ENCODE measurements around the gene GHDC.
"Not testable (repeated sequence)": the region's sequence is repeated elsewhere in the genome, so short reads cannot be mapped to it uniquely, and the experiment has no call there.

The GHDC gene

DNA sequence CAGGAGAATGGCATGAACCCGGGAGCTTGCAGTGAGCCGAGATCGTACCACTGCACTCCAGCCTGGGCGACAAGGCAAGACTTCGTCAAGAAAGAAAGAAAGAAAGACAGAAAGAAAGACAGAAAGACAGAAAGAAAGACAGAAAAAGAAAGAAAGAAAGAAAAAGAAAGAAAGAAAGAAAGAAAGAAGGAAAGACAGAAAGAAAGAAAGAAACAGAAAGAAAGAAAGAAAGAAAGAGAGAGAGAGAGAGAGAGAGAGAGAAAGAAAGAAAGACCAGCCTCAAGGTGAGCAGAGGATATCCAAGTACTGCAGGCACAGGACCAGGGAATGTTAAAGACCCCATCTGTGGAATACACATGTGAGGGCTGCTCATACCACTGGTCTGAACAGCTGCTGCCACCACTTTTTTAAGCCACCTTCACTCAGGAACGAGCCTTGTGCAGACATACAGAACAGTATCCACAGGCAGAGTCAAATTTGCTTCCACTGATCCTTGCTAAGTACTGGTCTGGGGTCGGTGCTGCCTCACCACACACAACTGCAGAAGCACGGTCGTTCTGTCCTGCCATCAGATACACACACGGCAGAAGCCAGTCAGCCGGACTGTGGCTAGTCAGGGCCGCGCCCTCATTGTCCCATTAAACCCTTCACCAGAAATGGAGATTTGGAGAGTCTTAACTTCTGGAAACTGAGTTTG lies 47.2 kb downstream of the GHDC start:
- no peaks in the 10 kb centered on the region for H3K27me3 ChIP-seq
- TF ChIP-seq, protein P1, sequence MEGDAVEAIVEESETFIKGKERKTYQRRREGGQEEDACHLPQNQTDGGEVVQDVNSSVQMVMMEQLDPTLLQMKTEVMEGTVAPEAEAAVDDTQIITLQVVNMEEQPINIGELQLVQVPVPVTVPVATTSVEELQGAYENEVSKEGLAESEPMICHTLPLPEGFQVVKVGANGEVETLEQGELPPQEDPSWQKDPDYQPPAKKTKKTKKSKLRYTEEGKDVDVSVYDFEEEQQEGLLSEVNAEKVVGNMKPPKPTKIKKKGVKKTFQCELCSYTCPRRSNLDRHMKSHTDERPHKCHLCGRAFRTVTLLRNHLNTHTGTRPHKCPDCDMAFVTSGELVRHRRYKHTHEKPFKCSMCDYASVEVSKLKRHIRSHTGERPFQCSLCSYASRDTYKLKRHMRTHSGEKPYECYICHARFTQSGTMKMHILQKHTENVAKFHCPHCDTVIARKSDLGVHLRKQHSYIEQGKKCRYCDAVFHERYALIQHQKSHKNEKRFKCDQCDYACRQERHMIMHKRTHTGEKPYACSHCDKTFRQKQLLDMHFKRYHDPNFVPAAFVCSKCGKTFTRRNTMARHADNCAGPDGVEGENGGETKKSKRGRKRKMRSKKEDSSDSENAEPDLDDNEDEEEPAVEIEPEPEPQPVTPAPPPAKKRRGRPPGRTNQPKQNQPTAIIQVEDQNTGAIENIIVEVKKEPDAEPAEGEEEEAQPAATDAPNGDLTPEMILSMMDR (IDR thresholded peaks at IDR 0.05) = no peak
- H3K9me3 ChIP-seq = no peaks in the 10 kb centered on the region
- H3K36me3 ChIP-seq = peaks cover 75% of the 10 kb centered on the region
- no peaks in the 10 kb centered on the region for H3K4me1 ChIP-seq (ENCODE audit: control insufficient read depth in 1 of 2, insufficient read depth in 1 of 2, low read depth in 1 of 2, low read length in 1 of 2)
- no peak overlapping the region for H3K27ac ChIP-seq
- no peak overlapping the region for H3K4me3 ChIP-seq (ENCODE audit: low read depth in 1 of 2, low read length in 1 of 2)

DNA sequence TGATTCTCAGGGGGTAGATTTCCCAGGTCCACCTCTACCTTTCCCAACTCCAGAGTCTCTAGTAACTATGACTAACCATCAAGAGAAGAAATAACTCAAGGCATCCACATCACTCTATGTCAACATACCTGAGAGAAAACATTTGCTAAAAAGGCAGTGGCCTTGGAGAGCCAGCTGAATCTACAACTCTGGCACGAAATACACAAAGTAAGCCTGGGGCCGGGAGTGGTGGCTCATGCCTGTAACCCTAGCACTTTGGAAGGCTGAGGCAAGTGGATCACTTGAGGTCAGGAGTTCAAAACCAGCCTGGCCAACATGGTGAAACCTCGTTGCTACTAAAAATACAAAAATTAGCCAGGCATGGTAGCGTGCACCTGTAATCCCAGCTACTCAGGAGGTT lies 51.2 kb downstream of the GHDC start:
- H3K4me1 ChIP-seq (ENCODE audit: control insufficient read depth in 1 of 2, insufficient read depth in 1 of 2, low read depth in 1 of 2, low read length in 1 of 2); H3K27me3 ChIP-seq; H3K4me3 ChIP-seq (ENCODE audit: low read depth in 1 of 2, low read length in 1 of 2); H3K27ac ChIP-seq; H3K9me3 ChIP-seq: not testable (repeated sequence)
- peaks cover 65% of the 10 kb centered on the region for H3K36me3 ChIP-seq

GRCh38 chr17:42142371-42142896 lies 51.9 kb downstream of the GHDC start:
- Histone ChIP-seq H3K27ac (peak overlapping the region; percentile 29), H3K4me1 (ENCODE audit: control insufficient read depth in 1 of 2, insufficient read depth in 1 of 2, low read depth in 1 of 2, low read length in 1 of 2) (peaks cover 0 to 6% of the 10 kb centered on the region in 2 experiments), H3K36me3 (peaks cover 58% of the 10 kb centered on the region)

GRCh38 chr17:42141382-42141781 lies 52.9 kb downstream of the GHDC start:
- Histone ChIP-seq H3K9me3 (no peaks in the 10 kb centered on the region), H3K36me3 (peaks cover 54% of the 10 kb centered on the region)

More at GRCh38 chr17:42142371-42142896, 51.9 kb downstream of the GHDC start:
- Histone ChIP-seq H3K27me3 (no peaks in the 10 kb centered on the region), H3K9me3 (no peaks in the 10 kb centered on the region), H3K4me3 (ENCODE audit: low read depth in 1 of 2, low read length in 1 of 2) (no peak overlapping the region)
- TF ChIP-seq, protein P1 (IDR thresholded peaks at IDR 0.05) = no peak

GRCh38 chr17:42140690-42141089 lies 53.6 kb downstream of the GHDC start:
- not testable (repeated sequence) for H3K27me3 ChIP-seq; H3K27ac ChIP-seq; H3K4me3 ChIP-seq (ENCODE audit: low read depth in 1 of 2, low read length in 1 of 2); H3K9me3 ChIP-seq
- Histone ChIP-seq H3K4me1 (ENCODE audit: control insufficient read depth in 1 of 2, insufficient read depth in 1 of 2, low read depth in 1 of 2, low read length in 1 of 2) (peaks cover 10 to 15% of the 10 kb centered on the region in 2 experiments), H3K36me3 (peaks cover 50% of the 10 kb centered on the region)

More at GRCh38 chr17:42141382-42141781, 52.9 kb downstream of the GHDC start:
- Histone ChIP-seq H3K27ac (peak overlapping the region; percentile 42), H3K4me1 (ENCODE audit: control insufficient read depth in 1 of 2, insufficient read depth in 1 of 2, low read depth in 1 of 2, low read length in 1 of 2) (peaks cover 3 to 8% of the 10 kb centered on the region in 2 experiments), H3K27me3 (no peaks in the 10 kb centered on the region), H3K4me3 (ENCODE audit: low read depth in 1 of 2, low read length in 1 of 2) (no peak overlapping the region)
- TF ChIP-seq, protein P1 (IDR thresholded peaks at IDR 0.05) = no peak
